Renal cortical epithelial cell (primary cell): ENCODE data around the gene TMEM191C. TPM values are rescaled to one million over a fixed set of nuclear protein-coding genes. Genes with fewer than 3 reads are reported as not detected.
"Not testable (repeated sequence)": the region's sequence is repeated elsewhere in the genome, so short reads cannot be mapped to it uniquely, and the experiment has no call there.

Experiments
- DNase-seq: peaks from one replicate; pipeline ENCODE4 v3.0.0-alpha.2; 2011; ENCODE audit warnings: low read depth
- total RNA-seq: library from RNA; depleted of rRNA; stranded (reverse); fragments of >200 nt; gene quantifications from 2 replicates; pipeline ENCODE4 v1.2.3, GENCODE V29; 2014

Gene TMEM191C
- total RNA-seq, 1 donor from 2014 or later = 0.35 TPM

DNA sequence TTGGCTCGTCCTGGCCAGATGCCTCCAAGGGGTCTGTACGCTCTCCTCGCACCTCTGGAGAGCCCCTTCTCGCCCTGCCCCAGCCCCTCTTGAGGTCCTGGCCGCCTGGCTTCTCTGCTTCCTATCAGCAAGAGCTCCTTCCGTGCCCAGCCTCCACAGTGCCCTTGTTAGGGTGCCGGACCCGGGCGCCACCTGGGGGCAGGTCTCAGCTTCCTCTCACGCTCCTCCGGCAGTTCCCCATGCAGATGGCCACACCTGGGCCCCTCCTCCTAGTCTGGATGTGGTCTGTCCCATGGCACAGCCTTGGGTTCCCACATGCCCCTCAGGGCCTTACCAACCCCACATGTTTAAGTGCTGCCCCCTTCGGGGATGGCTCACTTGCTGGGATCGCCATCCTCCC, 6.5 kb downstream of the TMEM191C start:
- DNase-seq = not testable (repeated sequence)

DNA sequence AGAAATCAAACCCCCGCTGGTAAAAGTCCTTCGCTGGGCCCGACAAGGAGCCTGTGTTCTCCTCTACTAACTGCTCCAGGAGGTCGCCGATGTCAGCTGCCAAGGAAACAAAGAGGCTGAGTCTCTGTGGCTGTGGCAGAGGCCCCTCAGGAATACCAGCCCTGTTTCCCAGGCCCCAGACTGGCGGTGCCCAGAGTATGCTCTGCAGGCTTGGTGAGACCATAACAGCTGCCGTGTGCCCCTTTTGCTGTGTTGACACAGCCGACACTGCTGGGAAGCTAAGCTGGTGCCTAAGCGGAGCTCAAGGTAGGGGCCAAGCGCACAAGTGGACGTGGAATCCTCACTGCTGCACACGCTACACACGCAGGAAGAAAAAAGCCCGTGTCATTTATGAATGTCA, 16.9 kb downstream of the TMEM191C start:
- not testable (repeated sequence) for DNase-seq

DNA sequence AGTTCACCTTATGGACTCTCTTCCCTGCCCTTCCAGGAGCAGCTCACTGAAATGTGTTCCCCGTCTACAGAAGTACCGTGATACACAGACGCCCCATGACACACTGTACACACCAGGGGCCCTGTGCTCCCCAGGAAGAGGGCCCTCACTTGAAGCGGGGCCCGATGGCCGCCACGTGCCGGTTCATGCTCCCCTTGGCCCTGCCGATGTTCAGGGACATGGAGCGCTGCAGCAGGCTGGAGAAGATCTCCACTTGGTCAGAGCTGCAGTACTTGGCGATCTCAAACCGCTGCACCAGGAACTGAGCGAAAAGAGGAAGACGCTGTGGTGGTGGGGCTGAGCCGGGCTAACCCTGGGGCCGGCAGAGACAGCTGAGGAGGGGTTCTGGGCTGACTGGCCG, 20.5 kb downstream of the TMEM191C start:
- DNase-seq = not testable (repeated sequence)

DNA sequence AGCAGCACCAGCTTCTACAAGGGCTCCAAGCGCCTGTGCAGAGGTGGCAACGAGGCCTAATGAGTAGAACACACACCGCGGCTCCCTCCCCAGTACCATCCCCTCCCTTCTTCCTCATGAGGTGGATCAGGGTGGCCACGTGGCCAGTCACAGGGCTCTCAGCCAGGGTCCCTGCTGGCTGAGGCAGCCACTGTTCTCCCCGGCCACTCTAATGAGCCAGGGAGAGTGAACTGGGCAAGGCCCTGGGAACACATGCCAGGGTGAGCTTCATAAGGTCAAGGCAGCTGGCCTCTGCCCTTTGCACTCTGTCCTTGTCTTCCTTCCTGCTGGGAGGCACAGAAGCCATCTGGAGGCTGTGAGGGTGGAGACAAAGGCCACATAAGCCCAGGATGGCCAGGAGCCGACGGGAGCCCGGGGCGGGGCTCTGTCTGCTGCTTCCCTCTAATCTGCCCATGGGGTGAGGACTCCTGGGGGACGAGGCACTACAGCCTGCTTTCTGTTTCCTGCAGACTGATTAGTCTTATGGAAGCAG, 22.0 kb downstream of the TMEM191C start:
- DNase-seq = not testable (repeated sequence)

DNA sequence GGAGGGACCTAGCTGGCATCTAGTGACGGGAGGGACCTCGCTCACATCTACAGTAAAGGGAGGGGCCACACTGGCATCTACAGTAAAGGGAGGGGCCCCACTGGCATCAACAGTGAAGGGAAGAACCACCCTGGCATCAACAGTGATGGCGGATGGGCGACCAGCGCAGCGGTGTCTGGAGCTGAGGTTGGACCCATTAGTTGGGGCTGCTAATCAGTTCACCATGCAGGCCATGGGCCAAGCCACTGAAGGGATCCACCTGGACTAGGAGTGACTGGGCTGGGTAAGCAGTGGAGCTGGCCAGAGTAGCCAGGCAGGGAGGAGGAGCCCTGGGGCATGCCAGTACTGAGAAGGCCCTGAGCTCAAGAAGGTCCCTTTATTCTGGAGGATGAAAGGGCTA, 23.4 kb downstream of the TMEM191C start:
- not testable (repeated sequence) for DNase-seq

DNA sequence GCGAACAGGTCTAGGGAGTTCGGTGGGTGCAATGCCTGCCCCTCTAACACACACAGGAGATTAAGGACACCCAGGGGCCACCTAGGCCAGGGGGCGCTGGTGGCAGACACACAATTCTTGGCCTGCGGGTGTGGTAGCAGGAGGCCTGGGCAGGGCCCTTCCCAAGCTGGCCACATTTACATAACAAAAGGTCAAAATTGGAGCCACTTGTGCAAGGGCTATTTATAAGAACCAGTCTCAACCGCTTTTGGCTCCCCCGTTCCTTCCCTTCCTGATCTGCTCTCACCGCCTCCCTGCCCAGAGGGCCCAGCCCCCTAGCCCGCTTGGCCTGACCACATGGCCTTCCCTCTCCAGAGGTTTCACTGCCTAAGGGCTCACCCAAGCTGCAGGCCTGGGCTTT, 25.1 kb downstream of the TMEM191C start:
- not testable (repeated sequence) for DNase-seq

DNA sequence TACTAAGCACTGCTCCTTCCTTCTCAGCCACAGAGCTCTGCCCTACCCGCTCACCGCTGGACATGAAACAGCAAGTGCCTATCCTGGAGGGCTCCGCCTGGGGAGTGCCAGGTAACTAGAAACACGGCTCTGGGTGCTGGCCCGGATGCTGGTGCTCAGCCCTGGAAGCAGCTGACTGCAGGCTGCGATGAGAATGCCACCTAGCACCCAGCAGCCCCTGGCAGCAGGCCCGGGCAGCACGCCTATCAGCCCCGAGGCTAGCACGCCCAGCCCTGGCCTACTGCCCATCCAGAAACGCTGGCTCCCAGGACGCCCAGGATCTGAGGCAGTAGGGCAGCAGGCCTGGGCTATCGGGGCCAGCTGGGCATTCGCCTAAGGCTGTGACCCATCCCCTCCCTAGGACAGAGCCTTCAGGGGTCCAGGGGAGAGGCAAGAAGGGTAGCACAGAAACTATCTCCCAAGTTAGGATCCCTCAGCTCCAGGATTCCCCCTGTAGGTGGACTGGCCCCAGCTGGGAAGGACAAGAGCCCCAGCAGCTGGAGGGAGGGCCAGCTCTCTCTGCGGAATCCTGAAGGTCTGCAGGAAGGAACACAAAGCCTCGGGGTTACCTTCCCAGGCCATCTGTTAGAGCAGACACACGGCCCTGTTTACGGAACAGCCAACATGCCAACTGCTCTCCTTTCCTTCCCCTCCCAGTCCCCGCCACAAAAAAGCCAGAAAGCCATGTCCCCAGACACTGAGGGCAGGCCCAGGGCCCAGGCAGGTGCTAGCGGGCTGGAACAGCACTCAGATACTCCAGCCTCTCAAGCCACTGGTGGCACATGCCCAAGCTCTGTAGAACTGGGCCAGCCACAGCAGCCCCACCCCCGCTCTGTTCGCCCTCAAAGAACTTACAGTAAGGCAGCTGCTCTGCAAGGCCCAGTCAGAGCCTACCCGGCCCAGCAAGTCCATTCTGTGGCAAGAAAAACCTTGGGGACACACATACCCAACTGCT, 26.9 kb downstream of the TMEM191C start:
- DNase-seq = not testable (repeated sequence)

DNA sequence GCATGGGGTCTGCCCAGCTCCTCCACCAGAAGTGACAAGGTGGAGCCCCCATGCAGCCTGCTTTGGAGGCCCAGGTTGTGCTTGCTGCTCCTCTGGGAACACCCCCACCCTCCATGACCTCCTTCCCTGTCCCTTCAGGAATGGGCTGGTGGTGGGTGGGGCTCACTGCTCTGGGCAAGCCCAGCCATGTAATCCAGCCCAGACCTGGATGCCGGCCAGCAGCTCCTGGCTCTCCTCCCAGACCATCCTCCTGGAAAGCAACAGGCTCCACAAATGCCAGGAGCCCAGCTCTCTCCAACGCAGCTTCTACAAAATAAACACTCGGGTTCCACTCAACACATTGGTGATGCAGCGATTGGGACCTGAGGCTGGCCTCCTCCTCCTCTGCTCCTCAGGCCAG, 30.8 kb downstream of the TMEM191C start:
- DNase-seq = not testable (repeated sequence)

DNA sequence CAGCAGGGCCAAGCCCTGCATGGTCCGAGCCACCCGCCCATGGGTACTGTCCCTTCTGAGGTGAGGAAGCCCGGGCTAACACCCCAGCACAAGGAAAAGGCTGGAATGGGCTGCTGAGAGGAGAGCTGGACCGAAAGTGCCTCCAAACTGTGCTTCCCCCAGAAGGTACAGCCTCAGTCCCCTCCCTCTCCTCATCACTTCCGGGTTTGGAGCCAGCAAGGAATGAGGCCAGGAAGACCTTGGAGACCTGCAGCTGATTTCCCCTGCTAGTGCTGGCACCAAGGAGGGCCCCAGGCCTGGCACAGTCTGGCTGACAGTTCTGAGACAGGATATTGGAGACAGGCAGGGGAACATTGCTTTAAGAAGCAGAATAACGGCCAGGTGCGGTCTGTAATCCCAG, 31.3 kb downstream of the TMEM191C start:
- not testable (repeated sequence) for DNase-seq

DNA sequence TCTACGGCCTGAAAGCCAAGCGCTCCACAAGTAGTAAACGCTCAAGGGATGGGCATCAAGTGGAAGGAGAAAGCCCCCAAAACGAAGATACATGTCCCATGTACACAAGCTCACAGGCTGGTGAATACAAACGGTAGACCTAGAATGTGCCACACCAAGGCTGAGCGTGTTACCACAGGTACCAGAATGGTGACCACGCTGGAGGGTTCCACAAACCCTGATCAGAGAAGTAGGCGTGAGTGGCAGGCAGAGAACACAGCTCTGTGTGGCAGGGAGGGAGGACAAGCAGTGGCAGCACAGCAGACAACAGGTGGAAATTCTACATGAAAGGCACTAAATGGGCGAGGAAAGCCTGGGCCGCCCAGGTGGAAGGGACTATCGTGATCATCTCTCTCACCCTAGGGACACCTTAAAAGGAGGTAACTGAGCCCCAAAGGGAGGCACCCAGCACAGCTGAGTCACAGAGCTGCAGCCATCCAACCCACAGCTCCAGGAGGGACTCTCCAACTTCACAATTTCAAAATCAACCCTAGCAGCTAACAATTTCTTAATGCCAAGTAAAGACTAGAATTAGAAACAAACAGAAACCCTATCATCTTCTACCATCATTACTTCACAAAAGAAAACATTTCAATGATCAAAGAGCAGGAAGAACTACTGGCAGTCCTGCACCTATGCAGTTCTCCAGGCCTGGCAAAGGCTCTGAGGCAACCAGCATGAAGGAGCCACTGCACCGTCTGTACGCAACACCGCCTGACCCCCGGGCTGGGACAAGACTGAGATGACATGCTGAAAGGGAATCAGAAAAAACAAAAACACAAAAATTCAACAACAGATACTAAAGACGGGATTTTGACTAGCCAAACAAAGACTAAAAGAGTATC, 32.7 kb downstream of the TMEM191C start:
- DNase-seq = not testable (repeated sequence)

DNA sequence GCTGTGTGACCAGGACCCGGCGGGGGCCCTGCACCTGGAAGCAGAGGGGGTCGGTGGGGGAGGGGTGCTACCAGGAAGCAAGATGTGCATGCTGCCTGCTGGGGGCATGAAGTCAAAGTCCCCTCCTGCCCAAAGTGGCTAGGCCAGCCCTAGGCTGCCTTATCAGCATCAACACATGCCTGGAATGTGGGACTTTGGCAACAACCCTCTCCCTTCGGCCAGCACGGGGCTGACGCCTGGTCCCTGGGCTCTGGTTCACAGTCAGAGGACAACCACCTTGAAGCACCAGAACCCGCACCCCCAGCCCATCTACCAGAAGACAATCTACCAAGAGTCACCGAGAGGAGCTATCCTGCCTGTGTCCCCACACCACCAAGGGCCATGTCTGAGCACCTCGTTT, 43.2 kb downstream of the TMEM191C start:
- not testable (repeated sequence) for DNase-seq

DNA sequence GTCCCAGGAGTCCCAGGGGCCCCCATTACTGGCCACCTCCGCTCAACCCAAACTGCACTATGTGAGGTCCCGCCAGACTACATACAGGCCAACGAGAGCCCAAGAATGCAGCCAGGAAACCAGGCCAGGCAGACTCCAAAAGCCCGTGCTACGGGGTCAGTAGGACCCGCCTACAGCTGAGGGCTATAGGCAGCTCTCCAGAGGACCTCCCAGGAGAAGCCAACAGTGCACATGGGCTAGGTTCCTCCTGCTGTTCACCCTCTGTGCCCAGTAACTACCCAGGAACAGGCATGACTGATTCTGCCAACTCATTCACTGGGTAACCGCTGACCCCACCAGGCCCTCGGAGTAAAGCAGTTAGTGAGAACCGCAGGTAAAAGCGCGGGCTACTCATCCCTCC, 44.8 kb downstream of the TMEM191C start:
- not testable (repeated sequence) for DNase-seq

DNA sequence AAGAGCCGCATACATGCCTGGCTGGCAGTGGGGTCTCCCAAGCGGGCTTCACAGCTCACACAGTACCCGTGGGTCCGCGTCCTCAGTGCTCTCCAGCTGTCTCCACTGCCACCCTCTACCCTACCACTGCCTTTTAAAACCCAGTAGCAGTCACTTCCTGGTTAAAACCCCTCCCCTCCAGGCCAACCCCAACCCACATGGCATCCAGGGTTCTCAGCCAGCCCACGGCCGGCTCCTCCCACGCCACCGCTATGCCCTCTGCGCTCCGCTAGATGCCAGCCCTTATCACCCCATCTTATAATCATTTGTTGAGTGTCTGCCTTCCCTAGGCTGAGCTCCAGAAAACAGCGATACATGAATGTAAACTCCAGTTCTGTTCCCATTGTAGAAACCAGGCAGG, 46.9 kb downstream of the TMEM191C start:
- DNase-seq = not testable (repeated sequence)

DNA sequence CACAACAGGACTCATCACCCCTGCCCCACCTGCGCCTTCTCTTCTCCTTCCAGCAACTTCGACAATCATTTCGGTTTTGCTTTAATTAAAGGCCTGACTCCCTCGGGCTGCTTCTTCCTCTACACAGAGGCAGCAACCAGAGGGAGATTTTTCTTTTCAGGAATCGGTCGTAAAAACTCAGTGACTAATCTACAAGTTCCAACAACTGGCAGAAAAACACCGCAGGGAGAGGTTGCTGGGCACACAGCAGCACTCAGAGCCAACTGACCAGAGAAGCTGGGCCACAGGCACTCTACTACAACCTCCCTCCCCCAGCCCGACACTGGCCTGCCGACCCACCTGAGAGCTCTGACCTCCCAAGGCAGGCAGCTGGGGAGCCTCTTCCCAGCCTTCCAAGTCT, 48.0 kb downstream of the TMEM191C start:
- DNase-seq = not testable (repeated sequence)

DNA sequence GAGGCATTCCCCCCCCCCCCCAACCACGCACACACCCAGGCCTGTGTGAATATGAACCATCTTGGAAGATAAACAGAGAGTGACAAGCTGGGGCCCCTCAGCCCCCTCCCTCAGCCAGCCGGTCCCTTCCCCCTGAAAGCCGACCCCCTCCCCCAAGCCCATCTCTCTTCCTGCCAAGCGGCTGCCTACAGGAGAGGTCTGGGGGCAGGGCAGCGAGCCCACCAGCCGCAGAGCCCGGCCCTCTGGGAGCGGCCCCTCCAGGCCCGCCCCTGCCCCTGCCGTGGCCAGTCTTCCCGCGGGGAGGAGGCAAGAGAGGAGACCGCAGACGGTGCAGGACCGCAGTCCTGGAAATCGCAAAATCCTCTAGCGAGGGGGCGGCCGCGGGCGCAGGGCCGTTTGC, 49.3 kb downstream of the TMEM191C start:
- not testable (repeated sequence) for DNase-seq

DNA sequence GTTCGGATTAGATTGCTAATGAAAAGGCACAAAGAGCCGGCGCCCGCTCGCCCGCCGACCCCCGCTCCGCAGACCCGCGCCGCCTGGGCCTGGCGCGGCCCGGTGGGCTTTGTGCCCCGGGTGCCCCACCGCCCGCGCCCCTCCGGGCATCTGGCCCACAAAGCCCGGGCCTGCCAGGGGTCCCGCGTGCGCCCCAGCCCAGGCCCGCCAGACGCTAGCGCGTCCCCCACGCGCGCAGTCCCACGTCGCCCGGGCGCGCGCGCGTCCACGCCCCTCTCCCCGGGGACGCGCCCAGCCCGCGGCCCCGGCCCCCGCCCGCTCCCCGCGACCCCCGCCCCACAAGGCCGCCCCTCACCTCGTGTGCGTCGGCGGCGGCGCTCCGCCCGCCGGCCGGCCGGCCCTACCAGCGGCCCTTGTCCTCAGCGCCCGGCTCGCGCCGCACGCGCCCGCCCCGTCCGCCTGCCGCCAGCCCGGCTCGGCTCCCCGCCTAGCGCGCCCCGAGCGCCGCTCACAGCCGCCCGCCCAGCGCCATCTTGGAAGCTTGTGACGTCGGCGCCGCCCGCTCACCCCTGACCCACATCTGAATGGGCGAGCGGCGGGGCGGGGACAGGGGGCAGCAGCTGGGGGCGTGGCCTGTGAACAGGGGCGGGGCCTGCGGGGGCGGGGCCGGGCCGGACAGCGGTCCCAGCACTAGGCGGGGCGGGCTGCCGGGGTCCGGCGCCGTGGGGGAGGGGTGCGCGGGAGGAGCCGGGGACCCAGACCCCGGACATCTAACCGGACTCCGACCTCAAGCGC, 50.0 kb downstream of the TMEM191C start:
- not testable (repeated sequence) for DNase-seq

Other genes starting within 250 kb of the TMEM191C start
- 0.05 TPM in 1 of 2 replicates, not detected in the other for gene RIMBP3B, start 83.6 kb upstream of the TMEM191C start, total RNA-seq
- gene HIC2, start 50.0 kb upstream of the TMEM191C start, total RNA-seq = 1.6 and 2.7 TPM in 2 replicates
- gene RIMBP3C, start 84.1 kb downstream of the TMEM191C start, total RNA-seq = under 0.01 and 0.17 TPM in 2 replicates
- gene UBE2L3, start 100.3 kb downstream of the TMEM191C start, total RNA-seq = 34.9 and 38.8 TPM in 2 replicates
- gene YDJC, start 162.6 kb downstream of the TMEM191C start, total RNA-seq = 27.4 and 51.6 TPM in 2 replicates
- not detected in 2 replicates for gene CCDC116, start 165.4 kb downstream of the TMEM191C start, total RNA-seq
- 17.0 and 43.9 TPM in 2 replicates for gene SDF2L1, start 174.9 kb downstream of the TMEM191C start, total RNA-seq
- 10.6 and 24.8 TPM in 2 replicates for gene PPIL2, start 198.6 kb downstream of the TMEM191C start, total RNA-seq